Measurements from ENCODE around the gene TEX13C. TPM values are rescaled to one million over a fixed set of nuclear protein-coding genes. Genes with fewer than 3 reads are reported as not detected.
A peak's percentile ranks its signal among the peaks of the same experiment; 100 is the strongest.
"Not testable (repeated sequence)": the region's sequence is repeated elsewhere in the genome, so short reads cannot be mapped to it uniquely, and the experiment has no call there.

TEX13C gene
- total RNA-seq (2014; rRNA removed; shearing (Covaris generic); ENCODE audit: low replicate concordance): not detected in 2 replicates

GRCh38 chrX:125319646-125320521 is at the start of gene TEX13C:
TSS of gene TEX13C (plus strand) at chrX:125319871. CDS start at chrX:125320120, 249 bp downstream.
- H3K4me3 ChIP-seq: no peak within 1 kb of the TSS
- DNase-seq: no peak
- H3K9me3 ChIP-seq: no peaks in the 10 kb centered on the region
- no peaks in the 10 kb centered on the region for H3K36me3 ChIP-seq
- H3K27me3 ChIP-seq: no peaks in the 10 kb centered on the region

DNA sequence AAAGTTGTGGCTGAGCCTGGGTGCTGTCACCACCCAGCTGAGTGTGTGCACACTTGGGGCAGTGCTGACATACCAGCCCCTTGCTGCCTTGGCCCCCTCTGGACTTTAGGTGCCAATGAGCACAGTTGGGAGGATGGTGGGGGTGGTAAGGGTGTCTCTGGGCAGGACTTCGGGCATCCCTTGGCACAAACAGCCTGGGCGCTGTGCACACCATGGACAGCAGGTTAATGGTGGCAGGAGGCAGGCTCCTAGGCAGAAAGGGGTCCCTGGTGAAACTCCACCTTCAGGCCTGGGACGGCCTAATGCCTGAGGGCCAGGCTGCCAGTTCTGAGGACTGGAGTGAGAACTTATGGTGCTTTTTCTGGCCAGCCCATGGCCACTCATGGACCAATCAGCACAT is 32.4 kb upstream of the TEX13C start:
- no peaks in the 10 kb centered on the region for H3K9me3 ChIP-seq
- no peak for DNase-seq

GRCh38 chrX:125288343-125288742 is 31.3 kb upstream of the TEX13C start:
- H3K27me3 ChIP-seq: no peaks in the 10 kb centered on the region
- no peaks in the 10 kb centered on the region for H3K9me3 ChIP-seq
- DNase-seq: no peak
- H3K4me3 ChIP-seq: no peak overlapping the region
- no peaks in the 10 kb centered on the region for H3K36me3 ChIP-seq

More for the DNA sequence above, 32.4 kb upstream of the TEX13C start:
- H3K4me3 ChIP-seq: no peak overlapping the region
- no peaks in the 10 kb centered on the region for H3K36me3 ChIP-seq
- H3K27me3 ChIP-seq: no peaks in the 10 kb centered on the region

DNA sequence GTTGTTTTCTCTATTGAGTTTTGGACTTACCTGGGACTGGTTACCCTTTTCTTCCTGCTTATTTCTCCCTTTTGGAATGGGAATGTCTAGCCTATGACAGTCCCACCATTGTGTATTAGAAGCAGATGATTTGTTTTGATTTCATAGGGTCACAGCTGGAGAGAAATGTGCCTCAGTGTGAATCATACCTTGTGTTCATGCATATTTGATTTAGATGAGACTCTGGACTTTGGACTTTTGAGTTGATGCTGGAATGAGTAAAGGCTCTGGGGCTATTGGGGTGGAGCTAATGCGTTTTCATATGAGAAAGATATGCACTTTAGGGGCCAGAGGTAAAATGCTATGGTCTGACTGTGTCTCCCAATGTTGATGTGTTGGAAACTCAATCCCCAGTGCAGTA is 30.5 kb upstream of the TEX13C start:
- H3K27me3 ChIP-seq: no peaks in the 10 kb centered on the region
- peak; percentile 32 for DNase-seq
- no peaks in the 10 kb centered on the region for H3K36me3 ChIP-seq
- H3K9me3 ChIP-seq: no peaks in the 10 kb centered on the region
- H3K4me3 ChIP-seq: no peak overlapping the region

DNA sequence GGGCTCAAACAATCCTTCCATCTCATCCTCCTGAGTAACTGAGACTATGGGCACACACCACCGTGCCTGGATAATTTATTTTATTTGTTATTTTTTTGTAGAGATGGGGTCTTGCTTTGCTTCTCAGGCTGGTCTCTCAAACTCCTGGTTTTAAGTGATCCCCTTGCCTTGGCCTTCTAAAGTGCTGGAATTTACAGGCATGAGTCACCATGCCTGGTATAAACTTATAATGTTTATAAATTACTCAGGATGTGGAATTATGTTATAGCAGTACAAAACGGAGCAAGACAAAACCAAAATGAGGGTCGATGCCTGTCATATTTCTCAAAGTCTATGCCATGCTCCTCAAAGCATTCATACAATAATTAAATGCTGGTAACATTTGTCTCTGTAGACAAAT is 29.8 kb upstream of the TEX13C start:
- peak; percentile 31 for DNase-seq
- H3K27me3 ChIP-seq: no peaks in the 10 kb centered on the region
- no peaks in the 10 kb centered on the region for H3K9me3 ChIP-seq
- H3K4me3 ChIP-seq: no peak overlapping the region
- no peaks in the 10 kb centered on the region for H3K36me3 ChIP-seq

- no peaks in the 10 kb centered on the region for H3K36me3 ChIP-seq
- no peak overlapping the region for H3K4me3 ChIP-seq
- H3K27me3 ChIP-seq: no peaks in the 10 kb centered on the region
- DNase-seq: no peak
- H3K9me3 ChIP-seq: no peaks in the 10 kb centered on the region
These were observed 28.5 kb upstream of the TEX13C start for GRCh38 chrX:125291124-125291523.

- Histone ChIP-seq H3K9me3 (no peaks in the 10 kb centered on the region), H3K4me3 (no peak overlapping the region), H3K27me3 (no peaks in the 10 kb centered on the region), H3K36me3 (no peaks in the 10 kb centered on the region)
- no peak for DNase-seq
These were observed 25.6 kb upstream of the TEX13C start for GRCh38 chrX:125293850-125294780.

GRCh38 chrX:125295337-125295736 is 24.3 kb upstream of the TEX13C start:
- Histone ChIP-seq H3K9me3 (no peaks in the 10 kb centered on the region), H3K4me3 (no peak overlapping the region), H3K36me3 (no peaks in the 10 kb centered on the region), H3K27me3 (no peaks in the 10 kb centered on the region)
- DNase-seq: no peak

GRCh38 chrX:125298871-125299270 is 20.8 kb upstream of the TEX13C start:
- no peak for DNase-seq
- H3K9me3 ChIP-seq: no peaks in the 10 kb centered on the region
- H3K27me3 ChIP-seq: no peaks in the 10 kb centered on the region
- H3K4me3 ChIP-seq: no peak overlapping the region
- no peaks in the 10 kb centered on the region for H3K36me3 ChIP-seq

DNA sequence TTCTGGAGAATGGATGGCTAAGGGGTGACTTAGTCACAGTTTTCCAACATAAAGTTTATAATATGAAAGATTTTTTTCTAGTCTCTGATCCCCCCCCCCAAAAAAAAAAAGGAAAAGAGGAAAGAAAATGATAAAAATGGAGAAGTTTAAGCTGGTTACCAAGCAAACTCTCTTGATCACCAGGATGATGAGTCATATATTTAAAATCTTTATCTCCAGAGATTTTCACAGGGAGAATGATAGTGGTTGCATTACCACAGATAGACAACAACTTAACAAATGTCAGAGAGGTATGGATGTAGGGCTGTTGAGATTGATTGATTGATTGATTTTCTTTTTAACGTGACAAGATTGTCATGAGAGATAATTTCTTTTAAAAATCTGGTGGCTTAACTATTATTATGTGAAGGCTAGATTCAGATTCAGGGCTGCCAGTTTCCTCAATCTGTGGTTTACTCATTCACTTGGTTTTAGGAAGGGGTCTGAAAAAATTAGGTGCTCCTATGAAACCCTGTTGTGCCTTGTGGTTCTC is 13.3 kb upstream of the TEX13C start:
- H3K27me3 ChIP-seq: no peaks in the 10 kb centered on the region
- H3K36me3 ChIP-seq: no peaks in the 10 kb centered on the region

DNA sequence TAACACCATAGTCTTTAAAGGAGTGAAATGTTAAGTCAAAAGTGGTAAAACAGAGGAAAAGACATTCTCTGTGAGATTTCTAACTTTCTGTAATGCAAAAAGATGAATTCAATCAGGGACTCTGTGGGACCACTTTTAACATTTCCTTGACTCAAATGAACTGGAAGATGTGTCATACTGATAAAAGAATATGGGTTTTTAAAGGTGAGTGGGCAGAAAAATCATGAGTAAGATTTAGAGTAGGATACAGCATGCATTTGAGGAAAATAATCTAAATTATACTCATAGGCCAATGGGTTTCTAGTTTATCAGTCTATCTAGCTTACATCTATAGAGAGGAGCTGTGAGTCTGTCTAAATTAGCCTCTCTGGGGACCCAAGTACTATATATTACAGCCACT is 11.0 kb upstream of the TEX13C start:
- Histone ChIP-seq H3K9me3 (no peaks in the 10 kb centered on the region), H3K27me3 (no peaks in the 10 kb centered on the region), H3K4me3 (no peak overlapping the region), H3K36me3 (no peaks in the 10 kb centered on the region)
- DNase-seq: no peak

More for the DNA sequence above, 13.3 kb upstream of the TEX13C start:
- H3K9me3 ChIP-seq: no peaks in the 10 kb centered on the region
- H3K4me3 ChIP-seq: no peak overlapping the region
- no peak for DNase-seq

- H3K9me3 ChIP-seq, H3K36me3 ChIP-seq, H3K4me3 ChIP-seq, DNase-seq, H3K27me3 ChIP-seq: not testable (repeated sequence)
These were observed 505 bp upstream of the TEX13C start for GRCh38 chrX:125319166-125319565.

DNA sequence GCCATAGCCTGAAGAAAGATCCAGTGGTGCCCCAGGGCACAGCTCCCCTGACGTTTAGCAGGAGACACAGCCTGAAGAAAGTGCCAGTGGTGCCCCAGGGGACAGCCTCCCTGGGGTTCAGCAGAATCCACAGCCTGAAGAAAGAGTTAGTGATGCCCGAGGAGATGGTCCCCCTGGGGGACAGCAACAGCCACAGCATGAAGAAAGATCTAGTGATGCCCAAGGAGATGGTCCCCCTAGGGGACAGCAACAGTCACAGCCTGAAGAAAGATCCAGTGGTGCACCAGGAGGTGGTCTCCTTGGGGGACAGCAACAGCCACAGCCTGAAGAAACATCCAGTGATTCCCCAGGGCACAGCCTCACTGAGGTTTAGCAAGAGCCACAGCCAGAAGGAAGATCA is 2.8 kb downstream of the TEX13C start:
- no peak for DNase-seq
- Histone ChIP-seq H3K27me3 (no peaks in the 10 kb centered on the region), H3K9me3 (no peaks in the 10 kb centered on the region), H3K36me3 (no peaks in the 10 kb centered on the region), H3K4me3 (no peak overlapping the region)

GRCh38 chrX:125326599-125326998 is 6.9 kb downstream of the TEX13C start:
- Histone ChIP-seq H3K27me3 (no peaks in the 10 kb centered on the region), H3K9me3 (no peaks in the 10 kb centered on the region), H3K4me3 (no peak overlapping the region), H3K36me3 (no peaks in the 10 kb centered on the region)
- no peak for DNase-seq

DNA sequence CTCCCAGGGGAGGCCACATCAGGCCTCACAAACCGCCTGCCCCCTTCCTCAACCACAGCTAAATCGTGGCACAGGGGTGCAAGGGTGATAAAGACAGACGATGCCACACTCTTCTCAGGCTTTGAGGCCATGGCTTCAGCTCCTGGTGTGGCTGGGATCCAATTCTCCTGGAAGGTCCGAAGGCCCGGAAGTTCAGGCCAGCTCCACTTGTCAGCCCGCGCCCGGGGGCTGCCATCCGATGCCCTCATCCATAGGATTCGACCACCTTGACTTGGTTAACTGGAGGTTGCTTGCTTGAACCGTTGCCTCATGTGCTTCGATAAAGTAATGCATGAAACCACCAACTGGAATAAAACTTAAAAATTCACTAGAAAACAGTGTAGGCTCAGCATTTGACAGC is 8.2 kb downstream of the TEX13C start:
- Histone ChIP-seq H3K4me3 (no peak overlapping the region), H3K36me3 (no peaks in the 10 kb centered on the region), H3K9me3 (no peaks in the 10 kb centered on the region), H3K27me3 (no peaks in the 10 kb centered on the region)
- DNase-seq: no peak

DNA sequence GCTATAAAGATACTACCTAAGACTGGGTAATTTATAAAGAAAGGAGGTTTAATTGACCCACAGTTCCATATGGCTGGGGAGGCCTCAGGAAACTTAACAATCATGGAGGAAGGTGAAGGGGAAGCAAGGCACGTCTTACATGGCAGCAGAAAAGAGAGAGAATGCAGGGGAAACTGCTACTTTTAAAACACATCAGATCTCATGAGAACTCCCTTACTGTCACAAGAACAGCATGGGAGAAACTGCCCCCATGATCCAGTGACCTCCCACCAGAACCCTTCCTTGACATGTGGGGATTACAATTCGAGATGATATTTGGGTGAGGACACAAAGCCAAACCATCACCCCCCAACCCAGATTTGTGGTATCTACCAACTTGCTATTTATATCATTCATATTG is 13.9 kb downstream of the TEX13C start:
- no peaks in the 10 kb centered on the region for H3K27me3 ChIP-seq
- H3K4me3 ChIP-seq: no peak overlapping the region
- H3K36me3 ChIP-seq: no peaks in the 10 kb centered on the region
- no peaks in the 10 kb centered on the region for H3K9me3 ChIP-seq
- DNase-seq: no peak

GRCh38 chrX:125340490-125340889 is 20.8 kb downstream of the TEX13C start:
- H3K4me3 ChIP-seq: no peak overlapping the region
- H3K9me3 ChIP-seq: no peaks in the 10 kb centered on the region
- no peak for DNase-seq
- H3K27me3 ChIP-seq: no peaks in the 10 kb centered on the region
- H3K36me3 ChIP-seq: no peaks in the 10 kb centered on the region

All from MG63 (cell line).